CD4-positive, alpha-beta memory T cell (primary cell): Measurements from ENCODE around the gene ABHD2. TPM values are rescaled to one million over a fixed set of nuclear protein-coding genes. Genes with fewer than 3 reads are reported as not detected.

ENCODE experiments used
- CTCF ChIA-PET: fragments of 350-600 bp; sonication (Branson Sonifier 250); formaldehyde crosslinking; loops from one replicate; lab custom pipeline; 2021; ENCODE audit warnings: inconsistent platforms; ENCODE audit not compliant: partially characterized antibody; lab: Charles Lee
- POLR2A ChIA-PET: fragments of 350-600 bp; sonication (Branson Sonifier 250); formaldehyde crosslinking; loops from one replicate; lab custom pipeline; 2021; ENCODE audit not compliant: partially characterized antibody; lab: Charles Lee
- DNase-seq, 5 donors: peaks; one replicate each; pipeline versions ENCODE4 v3.0.0 to v3.0.0-alpha.2; 2020 to 2022; ENCODE audit warnings: mixed read lengths in 1 of 5
- H3K27ac ChIP-seq: one replicate; pipeline ENCODE4 v1.7.0; 2013; ENCODE audit warnings: low read depth, low read length
- H3K27me3 ChIP-seq: 2 replicates; pipeline ENCODE4 v1.7.0; 2013; ENCODE audit warnings: mild to moderate bottlenecking, low read length, moderate library complexity; ENCODE audit not compliant: insufficient read depth
- H3K36me3 ChIP-seq: 2 replicates; pipeline ENCODE4 v1.7.0; 2013; ENCODE audit warnings: mild to moderate bottlenecking, low read length, moderate library complexity; ENCODE audit not compliant: insufficient read depth
- H3K4me1 ChIP-seq: 2 replicates; pipeline ENCODE4 v1.7.0; 2013; ENCODE audit warnings: mild to moderate bottlenecking, low read length, moderate library complexity; ENCODE audit not compliant: insufficient read depth
- H3K4me3 ChIP-seq, 2 donors: one replicate each; pipeline ENCODE4 v1.7.0; 2013; ENCODE audit warnings: low read length in 2 of 2, mild to moderate bottlenecking in 1 of 2
- H3K9me3 ChIP-seq, 2 donors: one replicate each; pipeline ENCODE4 v1.7.0; 2013; ENCODE audit warnings: low read length in 2 of 2, control low read depth in 1 of 2; ENCODE audit not compliant: control insufficient read depth in 1 of 2
- H3K27ac Mint-ChIP-seq, 7 donors: one replicate each; pipeline ENCODE4 v1.8.0; 2020 to 2021; ENCODE audit warnings: mixed read lengths in 7 of 7, mild to moderate bottlenecking in 6 of 7, inconsistent platforms in 3 of 7, moderate library complexity in 3 of 7
- H3K27me3 Mint-ChIP-seq, 2 donors: one replicate each; pipeline ENCODE4 v1.8.0; 2020 to 2021; ENCODE audit warnings: mixed read lengths in 2 of 2
- H3K36me3 Mint-ChIP-seq, 2 donors: one replicate each; pipeline ENCODE4 v1.8.0; 2020 to 2021; ENCODE audit warnings: mixed read lengths in 2 of 2, inconsistent platforms in 1 of 2, mild to moderate bottlenecking in 1 of 2
- H3K4me1 Mint-ChIP-seq, 4 donors: one replicate each; pipeline ENCODE4 v1.8.0; 2020 to 2021; ENCODE audit warnings: mixed read lengths in 4 of 4, mild to moderate bottlenecking in 1 of 4
- H3K4me3 Mint-ChIP-seq, 8 donors: one replicate each; pipeline ENCODE4 v1.8.0; 2020 to 2021; ENCODE audit warnings: mixed read lengths in 8 of 8, mild to moderate bottlenecking in 7 of 8, moderate library complexity in 6 of 8, inconsistent platforms in 3 of 8
- H3K9me3 Mint-ChIP-seq, 8 donors: one replicate each; pipeline ENCODE4 v1.8.0; 2020 to 2021; ENCODE audit warnings: mixed read lengths in 8 of 8, mild to moderate bottlenecking in 5 of 8, inconsistent platforms in 3 of 8, moderate library complexity in 1 of 8
- intact Hi-C: fragments of 100-400 bp; cut with micrococcal nuclease; formaldehyde crosslinking; loops from one replicate; pipeline ENCODE4 v1.15.1; 2023
- polyA plus RNA-seq, 2 donors: library from polyadenylated mRNA; unstranded; fragments of 300-500 nt; fragmentation: Illumina TruSeq; gene quantifications; one replicate each; pipeline ENCODE4 v1.2.3, GENCODE V29; 2021
- total RNA-seq, 2 experiments: library from RNA; stranded (reverse); gene quantifications; one replicate each; pipeline ENCODE4 v1.2.3, GENCODE V29; 2021

ABHD2 gene
- total and polyA plus RNA-seq, 4 experiments from 2014 or later = 12.7 to 68.9 (median 46.6) TPM

GRCh38 chr15:89150287-89150686 lies 62.0 kb downstream of the ABHD2 start:
- H3K4me1 ChIP-seq = no peaks in the 10 kb centered on the region
- intact Hi-C loops = no loop called here
- H3K4me3 ChIP-seq = no peak overlapping the region
- ChIA-PET CTCF (interaction anchor here (1.1 to 2.4 kb wide), 6 partner anchors 21 to 116 kb away, joined by 4 to 12 read pairs (median 6); partner anchors contain the start of gene ABHD2), POLR2A (interaction anchor here (1.6 kb wide), 1 partner anchor 11 kb away, joined by 4 read pairs; no protein-coding TSS in a partner anchor)
- no peaks in the 10 kb centered on the region for H3K27me3 Mint-ChIP-seq
- peaks cover 0 to 7% (median 3%) of the 10 kb centered on the region in 4 donors for H3K4me1 Mint-ChIP-seq
- peaks cover 20% of the 10 kb centered on the region for H3K36me3 ChIP-seq
- peak overlapping the region in 1 of 7 donors; percentile 35 for H3K27ac Mint-ChIP-seq
- H3K9me3 Mint-ChIP-seq = no peaks in the 10 kb centered on the region
- H3K9me3 ChIP-seq = no peaks in the 10 kb centered on the region
- DNase-seq = no peak
- no peak overlapping the region for H3K4me3 Mint-ChIP-seq
- H3K36me3 Mint-ChIP-seq = peaks cover 25 to 44% of the 10 kb centered on the region in 2 donors
- H3K27ac ChIP-seq = no peak overlapping the region
- H3K27me3 ChIP-seq = no peaks in the 10 kb centered on the region

- DNase-seq = no peak
- Histone ChIP-seq H3K4me3 (no peak overlapping the region), H3K27me3 (no peaks in the 10 kb centered on the region), H3K9me3 (no peaks in the 10 kb centered on the region), H3K36me3 (peaks cover 25% of the 10 kb centered on the region), H3K4me1 (no peaks in the 10 kb centered on the region), H3K27ac (no peak overlapping the region)
- Mint-ChIP-seq H3K27me3 (no peaks in the 10 kb centered on the region), H3K27ac (peak overlapping the region in 1 of 7 donors; percentile 35), H3K4me1 (peaks cover 0 to 2% (median under 1%) of the 10 kb centered on the region in 4 donors), H3K36me3 (peaks cover 27 to 45% of the 10 kb centered on the region in 2 donors), H3K4me3 (no peak overlapping the region), H3K9me3 (no peaks in the 10 kb centered on the region)
- ChIA-PET POLR2A (interaction anchor here (1.6 kb wide), 1 partner anchor 12 kb away, joined by 4 read pairs; no protein-coding TSS in a partner anchor), CTCF (interaction anchor here (1.3 to 2.4 kb wide), 5 partner anchors 20 to 117 kb away, joined by 4 to 12 read pairs (median 7); no protein-coding TSS in a partner anchor)
- intact Hi-C loops = no loop called here
Measured at GRCh38 chr15:89150762-89151664, 62.8 kb downstream of the ABHD2 start.

GRCh38 chr15:89155122-89155521 lies 66.9 kb downstream of the ABHD2 start:
- POLR2A ChIA-PET = no interaction called here
- Histone ChIP-seq H3K27ac (no peak overlapping the region), H3K4me3 (no peak overlapping the region), H3K9me3 (no peaks in the 10 kb centered on the region), H3K27me3 (no peaks in the 10 kb centered on the region), H3K36me3 (peaks cover 25% of the 10 kb centered on the region), H3K4me1 (no peaks in the 10 kb centered on the region)
- no peak overlapping the region for H3K27ac Mint-ChIP-seq
- intact Hi-C loops = no loop called here
- no peaks in the 10 kb centered on the region for H3K9me3 Mint-ChIP-seq
- H3K4me1 Mint-ChIP-seq = peaks cover 0 to 6% (median 3%) of the 10 kb centered on the region in 4 donors
- H3K36me3 Mint-ChIP-seq = peaks cover 43 to 71% of the 10 kb centered on the region in 2 donors
- H3K27me3 Mint-ChIP-seq = no peaks in the 10 kb centered on the region
- CTCF ChIA-PET = interaction anchor here (0.6 to 1.6 kb wide), 4 partner anchors 12 to 96 kb away, joined by 3 to 5 read pairs (median 3); no protein-coding TSS in a partner anchor
- no peak for DNase-seq
- H3K4me3 Mint-ChIP-seq = no peak overlapping the region

GRCh38 chr15:89155656-89156055 lies 67.4 kb downstream of the ABHD2 start:
- ChIA-PET POLR2A (no interaction called here), CTCF (interaction anchor here (0.6 to 1.6 kb wide), 4 partner anchors 12 to 97 kb away, joined by 3 to 5 read pairs (median 3); no protein-coding TSS in a partner anchor)
- Mint-ChIP-seq H3K4me3 (no peak overlapping the region), H3K27me3 (no peaks in the 10 kb centered on the region), H3K4me1 (peaks cover 0 to 6% (median 3%) of the 10 kb centered on the region in 4 donors), H3K36me3 (peaks cover 49 to 74% of the 10 kb centered on the region in 2 donors), H3K9me3 (no peaks in the 10 kb centered on the region), H3K27ac (peak overlapping the region in 1 of 7 donors; percentile 61)
- DNase-seq = no peak
- no peak overlapping the region for H3K27ac ChIP-seq
- H3K9me3 ChIP-seq = no peaks in the 10 kb centered on the region
- no peaks in the 10 kb centered on the region for H3K4me1 ChIP-seq
- intact Hi-C loops = no loop called here
- H3K27me3 ChIP-seq = no peaks in the 10 kb centered on the region
- H3K4me3 ChIP-seq = no peak overlapping the region
- H3K36me3 ChIP-seq = peaks cover 25% of the 10 kb centered on the region

- H3K27me3 Mint-ChIP-seq = no peaks in the 10 kb centered on the region
- DNase-seq = no peak
- no peak overlapping the region for H3K4me3 Mint-ChIP-seq
- intact Hi-C loops = no loop called here
- no peaks in the 10 kb centered on the region for H3K27me3 ChIP-seq
- H3K4me3 ChIP-seq = no peak overlapping the region
- no peak overlapping the region for H3K27ac Mint-ChIP-seq
- H3K27ac ChIP-seq = no peak overlapping the region
- H3K4me1 Mint-ChIP-seq = peaks cover 0 to 6% (median 4%) of the 10 kb centered on the region in 4 donors
- H3K4me1 ChIP-seq = no peaks in the 10 kb centered on the region
- peaks cover 43 to 69% of the 10 kb centered on the region in 2 donors for H3K36me3 Mint-ChIP-seq
- H3K9me3 ChIP-seq = no peaks in the 10 kb centered on the region
- POLR2A ChIA-PET = no interaction called here
- CTCF ChIA-PET = interaction anchor here (1.1 kb wide), 1 partner anchor 24 kb away, joined by 3 read pairs; no protein-coding TSS in a partner anchor
- H3K9me3 Mint-ChIP-seq = no peaks in the 10 kb centered on the region
- peaks cover 20% of the 10 kb centered on the region for H3K36me3 ChIP-seq
Measured at GRCh38 chr15:89157061-89157460, 68.8 kb downstream of the ABHD2 start.

GRCh38 chr15:89157918-89158564 lies 69.8 kb downstream of the ABHD2 start:
- intact Hi-C loops = no loop called here

More at GRCh38 chr15:89157918-89158564, 69.8 kb downstream of the ABHD2 start:
- H3K27ac Mint-ChIP-seq = peak overlapping the region in 2 of 7 donors; percentile 76 to 82
- CTCF ChIA-PET = interaction anchor here (1.1 to 4.6 kb wide), 3 partner anchors 10 to 100 kb away, joined by 3 to 18 read pairs (median 7); no protein-coding TSS in a partner anchor
- H3K36me3 Mint-ChIP-seq = peaks cover 47 to 68% of the 10 kb centered on the region in 2 donors
- no peak overlapping the region for H3K4me3 Mint-ChIP-seq
- Histone ChIP-seq H3K36me3 (peaks cover 11% of the 10 kb centered on the region), H3K4me3 (no peak overlapping the region), H3K4me1 (no peaks in the 10 kb centered on the region), H3K27me3 (no peaks in the 10 kb centered on the region), H3K9me3 (no peaks in the 10 kb centered on the region), H3K27ac (no peak overlapping the region)
- no peaks in the 10 kb centered on the region for H3K9me3 Mint-ChIP-seq
- H3K27me3 Mint-ChIP-seq = no peaks in the 10 kb centered on the region
- DNase-seq = no peak
- POLR2A ChIA-PET = no interaction called here
- H3K4me1 Mint-ChIP-seq = peaks cover 0 to 6% (median 4%) of the 10 kb centered on the region in 4 donors
